ENCODE data around the gene ZFAND3.

Gene ZFAND3

DNA sequence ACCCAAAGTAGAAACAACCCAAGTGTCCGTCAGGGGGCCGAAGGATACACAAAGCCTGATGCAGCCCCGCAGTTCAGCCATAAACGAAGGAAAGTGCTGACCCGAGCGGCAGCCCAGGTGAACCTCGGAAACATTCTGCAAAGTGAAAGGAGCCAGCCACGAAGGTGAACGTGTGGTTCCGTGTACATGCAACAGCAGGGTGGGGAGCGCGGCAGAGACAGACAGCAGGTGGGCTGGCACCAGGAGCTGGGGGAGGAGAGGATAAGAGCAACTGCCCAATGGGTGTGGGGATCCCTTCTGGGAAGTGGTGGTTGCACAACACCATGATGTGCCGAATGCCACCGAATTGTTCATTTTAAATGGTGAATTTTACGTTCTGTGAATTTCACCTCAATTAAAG is 341.8 kb downstream of the ZFAND3 start:
- Histone ChIP-seq H3K4me3 (ENCODE audit: low read depth, low read length, poor library complexity, severe bottlenecking) (no peak overlapping the region), H2AFZ (ENCODE audit: low read length) (no peak overlapping the region), H3K36me3 (ENCODE audit: insufficient read depth, low read length) (no peaks in the 10 kb centered on the region), H4K20me1 (ENCODE audit: insufficient read depth, low read length) (no peaks in the 10 kb centered on the region), H3K9ac (ENCODE audit: low read length) (no peak overlapping the region), H3K27me3 (ENCODE audit: insufficient read depth, low read length) (no peaks in the 10 kb centered on the region), H3F3A (ENCODE audit: insufficient read depth, low read length) (no peaks in the 10 kb centered on the region), H3K9me3 (ENCODE audit: low read length) (no peaks in the 10 kb centered on the region), H3K79me2 (ENCODE audit: insufficient read depth, low read length) (no peaks in the 10 kb centered on the region), H3K9me2 (ENCODE audit: low read depth, low read length) (no peaks in the 10 kb centered on the region), H3K27ac (ENCODE audit: low read depth, low read length, poor library complexity, severe bottlenecking) (no peak overlapping the region), H3K4me1 (ENCODE audit: insufficient read depth, low read length, severe bottlenecking) (no peaks in the 10 kb centered on the region), H3K4me2 (ENCODE audit: low read length) (no peak overlapping the region)
- TF ChIP-seq EZH2 (IDR thresholded peaks at IDR 0.05; ENCODE audit: borderline replicate concordance, low read length), result no peak
- TF ChIP-seq, protein P1, sequence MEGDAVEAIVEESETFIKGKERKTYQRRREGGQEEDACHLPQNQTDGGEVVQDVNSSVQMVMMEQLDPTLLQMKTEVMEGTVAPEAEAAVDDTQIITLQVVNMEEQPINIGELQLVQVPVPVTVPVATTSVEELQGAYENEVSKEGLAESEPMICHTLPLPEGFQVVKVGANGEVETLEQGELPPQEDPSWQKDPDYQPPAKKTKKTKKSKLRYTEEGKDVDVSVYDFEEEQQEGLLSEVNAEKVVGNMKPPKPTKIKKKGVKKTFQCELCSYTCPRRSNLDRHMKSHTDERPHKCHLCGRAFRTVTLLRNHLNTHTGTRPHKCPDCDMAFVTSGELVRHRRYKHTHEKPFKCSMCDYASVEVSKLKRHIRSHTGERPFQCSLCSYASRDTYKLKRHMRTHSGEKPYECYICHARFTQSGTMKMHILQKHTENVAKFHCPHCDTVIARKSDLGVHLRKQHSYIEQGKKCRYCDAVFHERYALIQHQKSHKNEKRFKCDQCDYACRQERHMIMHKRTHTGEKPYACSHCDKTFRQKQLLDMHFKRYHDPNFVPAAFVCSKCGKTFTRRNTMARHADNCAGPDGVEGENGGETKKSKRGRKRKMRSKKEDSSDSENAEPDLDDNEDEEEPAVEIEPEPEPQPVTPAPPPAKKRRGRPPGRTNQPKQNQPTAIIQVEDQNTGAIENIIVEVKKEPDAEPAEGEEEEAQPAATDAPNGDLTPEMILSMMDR (IDR thresholded peaks at IDR 0.05; ENCODE audit: low read length), result no peak

- no peak overlapping the region for H3K4me3 ChIP-seq (ENCODE audit: low read depth, low read length, poor library complexity, severe bottlenecking)
- H3K79me2 ChIP-seq (ENCODE audit: insufficient read depth, low read length), result no peaks in the 10 kb centered on the region
- H3K9me3 ChIP-seq (ENCODE audit: low read length), result no peaks in the 10 kb centered on the region
- no peaks in the 10 kb centered on the region for H4K20me1 ChIP-seq (ENCODE audit: insufficient read depth, low read length)
- H3K27me3 ChIP-seq (ENCODE audit: insufficient read depth, low read length), result no peaks in the 10 kb centered on the region
- no peaks in the 10 kb centered on the region for H3K36me3 ChIP-seq (ENCODE audit: insufficient read depth, low read length)
- H2AFZ ChIP-seq (ENCODE audit: low read length), result no peak overlapping the region
- no peaks in the 10 kb centered on the region for H3F3A ChIP-seq (ENCODE audit: insufficient read depth, low read length)
- H3K9me2 ChIP-seq (ENCODE audit: low read depth, low read length), result no peaks in the 10 kb centered on the region
- H3K4me2 ChIP-seq (ENCODE audit: low read length), result no peak overlapping the region
- no peaks in the 10 kb centered on the region for H3K4me1 ChIP-seq (ENCODE audit: insufficient read depth, low read length, severe bottlenecking)
- H3K27ac ChIP-seq (ENCODE audit: low read depth, low read length, poor library complexity, severe bottlenecking), result no peak overlapping the region
- TF ChIP-seq EZH2 (IDR thresholded peaks at IDR 0.05; ENCODE audit: borderline replicate concordance, low read length), result no peak
- TF ChIP-seq, protein P1 (IDR thresholded peaks at IDR 0.05; ENCODE audit: low read length), result no peak
- no peak overlapping the region for H3K9ac ChIP-seq (ENCODE audit: low read length)
These were observed 342.4 kb downstream of the ZFAND3 start for GRCh38 chr6:38161754-38162492.

DNA sequence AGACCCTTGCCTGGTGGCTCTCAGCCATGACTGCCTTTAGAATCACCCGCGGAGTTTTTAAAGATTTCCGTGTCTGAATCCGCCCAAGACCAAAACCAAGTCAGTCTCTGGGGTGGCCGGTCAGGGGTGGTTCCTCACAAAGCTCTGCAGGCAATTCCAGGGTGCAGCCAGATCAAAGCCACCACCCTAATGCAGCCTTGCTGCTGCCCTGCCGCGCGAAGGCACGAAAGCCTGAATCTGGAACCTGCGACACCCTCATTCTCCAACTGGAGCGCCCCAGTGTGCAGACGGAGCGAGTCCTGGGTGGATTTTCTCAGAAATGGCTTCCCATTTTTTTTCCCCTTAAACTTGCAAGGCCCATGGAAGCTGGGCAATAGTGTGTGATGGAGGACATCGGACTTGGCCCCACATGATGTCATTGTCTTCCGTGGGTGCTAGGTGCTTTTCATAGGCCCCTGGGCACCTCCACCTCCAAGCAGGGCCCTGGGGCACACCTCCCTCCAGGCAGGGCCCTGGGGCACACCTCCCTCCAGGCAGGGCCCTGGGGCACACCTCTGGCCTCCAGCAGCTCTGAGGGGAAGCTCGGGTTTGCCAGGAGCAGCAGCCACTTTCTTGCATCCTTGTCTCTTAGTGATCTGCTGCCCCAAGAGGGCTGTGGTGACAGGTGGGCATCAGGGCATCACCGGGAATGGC is 343.1 kb downstream of the ZFAND3 start:
- Histone ChIP-seq H3K4me2 (ENCODE audit: low read length) (no peak overlapping the region), H3K27me3 (ENCODE audit: insufficient read depth, low read length) (no peaks in the 10 kb centered on the region), H3K9ac (ENCODE audit: low read length) (no peak overlapping the region), H3K79me2 (ENCODE audit: insufficient read depth, low read length) (no peaks in the 10 kb centered on the region), H3K36me3 (ENCODE audit: insufficient read depth, low read length) (no peaks in the 10 kb centered on the region), H2AFZ (ENCODE audit: low read length) (no peak overlapping the region), H4K20me1 (ENCODE audit: insufficient read depth, low read length) (no peaks in the 10 kb centered on the region), H3K4me1 (ENCODE audit: insufficient read depth, low read length, severe bottlenecking) (no peaks in the 10 kb centered on the region), H3K27ac (ENCODE audit: low read depth, low read length, poor library complexity, severe bottlenecking) (no peak overlapping the region), H3K9me3 (ENCODE audit: low read length) (no peaks in the 10 kb centered on the region), H3K9me2 (ENCODE audit: low read depth, low read length) (no peaks in the 10 kb centered on the region), H3F3A (ENCODE audit: insufficient read depth, low read length) (no peaks in the 10 kb centered on the region), H3K4me3 (ENCODE audit: low read depth, low read length, poor library complexity, severe bottlenecking) (no peak overlapping the region)
- no peak for TF ChIP-seq EZH2 (IDR thresholded peaks at IDR 0.05; ENCODE audit: borderline replicate concordance, low read length)
- TF ChIP-seq, protein P1 (IDR thresholded peaks at IDR 0.05; ENCODE audit: low read length), result no peak

Measured in OCI-LY1 (cell line).